Measurements from ENCODE around the gene SRSF2. TPM values are rescaled to one million over a fixed set of nuclear protein-coding genes. Genes with fewer than 3 reads are reported as not detected.

SRSF2 gene
- total and polyA plus RNA-seq, 9 of the 15 experiments (the other 6 are each of a cell fraction or from before 2014, with no cell fraction given) = 161 to 583 (median 393) TPM

- TF ChIP-seq, protein P1, sequence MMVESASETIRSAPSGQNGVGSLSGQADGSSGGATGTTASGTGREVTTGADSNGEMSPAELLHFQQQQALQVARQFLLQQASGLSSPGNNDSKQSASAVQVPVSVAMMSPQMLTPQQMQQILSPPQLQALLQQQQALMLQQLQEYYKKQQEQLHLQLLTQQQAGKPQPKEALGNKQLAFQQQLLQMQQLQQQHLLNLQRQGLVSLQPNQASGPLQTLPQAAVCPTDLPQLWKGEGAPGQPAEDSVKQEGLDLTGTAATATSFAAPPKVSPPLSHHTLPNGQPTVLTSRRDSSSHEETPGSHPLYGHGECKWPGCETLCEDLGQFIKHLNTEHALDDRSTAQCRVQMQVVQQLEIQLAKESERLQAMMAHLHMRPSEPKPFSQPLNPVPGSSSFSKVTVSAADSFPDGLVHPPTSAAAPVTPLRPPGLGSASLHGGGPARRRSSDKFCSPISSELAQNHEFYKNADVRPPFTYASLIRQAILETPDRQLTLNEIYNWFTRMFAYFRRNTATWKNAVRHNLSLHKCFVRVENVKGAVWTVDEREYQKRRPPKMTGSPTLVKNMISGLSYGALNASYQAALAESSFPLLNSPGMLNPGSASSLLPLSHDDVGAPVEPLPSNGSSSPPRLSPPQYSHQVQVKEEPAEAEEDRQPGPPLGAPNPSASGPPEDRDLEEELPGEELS (CRISPR knock-in tag; IDR thresholded peaks at IDR 0.05; ENCODE audit: borderline replicate concordance) = peak; percentile 93
- no peak for TF ChIP-seq CBFA2T2 (conservative IDR thresholded peaks at IDR 0.05)
- peak; percentile 94 for TF ChIP-seq TAF7 (tag; IDR thresholded peaks at IDR 0.05)
- peak; percentile 96; the same call in 1 of the 2 replicates for TF ChIP-seq ZNF830 (CRISPR knock-in tag; IDR thresholded peaks at IDR 0.05)
- TF ChIP-seq FOXJ2 (tag; IDR thresholded peaks at IDR 0.05) = 0 out of 2 replicates have a peak, but pooled peaks have one; percentile 8
- no peak for TF ChIP-seq ZNF253 (CRISPR knock-in tag; conservative IDR thresholded peaks at IDR 0.05)
- peak; percentile 83; the same call in 1 of the 2 replicates for TF ChIP-seq CAMTA2 (CRISPR knock-in tag; conservative IDR thresholded peaks at IDR 0.05)
- no peak for TF ChIP-seq SMARCC2 (IDR thresholded peaks at IDR 0.05; ENCODE audit: low read depth)
- no peak for TF ChIP-seq ZNF444 (CRISPR knock-in tag; IDR thresholded peaks at IDR 0.05)
- TF ChIP-seq NEUROD1 (IDR thresholded peaks at IDR 0.05; ENCODE audit: borderline replicate concordance, low read depth, low read length, partially characterized antibody) = no peak
- peak; percentile 93; the same call in 1 of the 2 replicates for TF ChIP-seq NR1H2 (CRISPR knock-in tag; IDR thresholded peaks at IDR 0.05)
- no peak for TF ChIP-seq ZNF311 (CRISPR knock-in tag; IDR thresholded peaks at IDR 0.05)
- TF ChIP-seq, protein P2, sequence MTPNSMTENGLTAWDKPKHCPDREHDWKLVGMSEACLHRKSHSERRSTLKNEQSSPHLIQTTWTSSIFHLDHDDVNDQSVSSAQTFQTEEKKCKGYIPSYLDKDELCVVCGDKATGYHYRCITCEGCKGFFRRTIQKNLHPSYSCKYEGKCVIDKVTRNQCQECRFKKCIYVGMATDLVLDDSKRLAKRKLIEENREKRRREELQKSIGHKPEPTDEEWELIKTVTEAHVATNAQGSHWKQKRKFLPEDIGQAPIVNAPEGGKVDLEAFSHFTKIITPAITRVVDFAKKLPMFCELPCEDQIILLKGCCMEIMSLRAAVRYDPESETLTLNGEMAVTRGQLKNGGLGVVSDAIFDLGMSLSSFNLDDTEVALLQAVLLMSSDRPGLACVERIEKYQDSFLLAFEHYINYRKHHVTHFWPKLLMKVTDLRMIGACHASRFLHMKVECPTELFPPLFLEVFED (CRISPR knock-in tag; conservative IDR thresholded peaks at IDR 0.05) = no peak
- TF ChIP-seq FOS (IDR thresholded peaks at IDR 0.05; ENCODE audit: extremely low read depth, insufficient read length) = no peak
- no peak for TF ChIP-seq ZNF280B (CRISPR knock-in tag; IDR thresholded peaks at IDR 0.05)
- no peak for TF ChIP-seq U2AF2 (optimal IDR thresholded peaks at IDR 0.05; ENCODE audit: low read depth, low read length)
- TF ChIP-seq TGIF2 (CRISPR knock-in tag; IDR thresholded peaks at IDR 0.05) = peak; percentile 96; the same call in 1 of the 2 replicates
- TF ChIP-seq GATA2 (CRISPR knock-in tag; IDR thresholded peaks at IDR 0.05) = 0 out of 2 replicates have a peak, but pooled peaks have one; percentile 2
- TF ChIP-seq MBD2 (IDR thresholded peaks at IDR 0.05; ENCODE audit: borderline replicate concordance, low read depth) = peak; percentile 94
- TF ChIP-seq, protein P3, sequence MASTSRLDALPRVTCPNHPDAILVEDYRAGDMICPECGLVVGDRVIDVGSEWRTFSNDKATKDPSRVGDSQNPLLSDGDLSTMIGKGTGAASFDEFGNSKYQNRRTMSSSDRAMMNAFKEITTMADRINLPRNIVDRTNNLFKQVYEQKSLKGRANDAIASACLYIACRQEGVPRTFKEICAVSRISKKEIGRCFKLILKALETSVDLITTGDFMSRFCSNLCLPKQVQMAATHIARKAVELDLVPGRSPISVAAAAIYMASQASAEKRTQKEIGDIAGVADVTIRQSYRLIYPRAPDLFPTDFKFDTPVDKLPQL (IDR thresholded peaks at IDR 0.05; ENCODE audit: extremely low read depth, insufficient read length) = peak; percentile 91
- TF ChIP-seq, protein P4, sequence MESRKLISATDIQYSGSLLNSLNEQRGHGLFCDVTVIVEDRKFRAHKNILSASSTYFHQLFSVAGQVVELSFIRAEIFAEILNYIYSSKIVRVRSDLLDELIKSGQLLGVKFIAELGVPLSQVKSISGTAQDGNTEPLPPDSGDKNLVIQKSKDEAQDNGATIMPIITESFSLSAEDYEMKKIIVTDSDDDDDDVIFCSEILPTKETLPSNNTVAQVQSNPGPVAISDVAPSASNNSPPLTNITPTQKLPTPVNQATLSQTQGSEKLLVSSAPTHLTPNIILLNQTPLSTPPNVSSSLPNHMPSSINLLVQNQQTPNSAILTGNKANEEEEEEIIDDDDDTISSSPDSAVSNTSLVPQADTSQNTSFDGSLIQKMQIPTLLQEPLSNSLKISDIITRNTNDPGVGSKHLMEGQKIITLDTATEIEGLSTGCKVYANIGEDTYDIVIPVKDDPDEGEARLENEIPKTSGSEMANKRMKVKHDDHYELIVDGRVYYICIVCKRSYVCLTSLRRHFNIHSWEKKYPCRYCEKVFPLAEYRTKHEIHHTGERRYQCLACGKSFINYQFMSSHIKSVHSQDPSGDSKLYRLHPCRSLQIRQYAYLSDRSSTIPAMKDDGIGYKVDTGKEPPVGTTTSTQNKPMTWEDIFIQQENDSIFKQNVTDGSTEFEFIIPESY (CRISPR knock-in tag; IDR thresholded peaks at IDR 0.05) = peak; percentile 61; the same call in 1 of the 2 replicates
These were observed at the start of gene SRSF2 (continued) for GRCh38 chr17:76737082-76737675.

Data from K562 (cell line).